ENCODE results near the gene GNAQ. TPM values are rescaled to one million over a fixed set of nuclear protein-coding genes. Genes with fewer than 3 reads are reported as not detected.

The GNAQ gene
- total and polyA plus RNA-seq, 10 donors, result 4.4 to 52.3 (median 31.2) TPM

DNA sequence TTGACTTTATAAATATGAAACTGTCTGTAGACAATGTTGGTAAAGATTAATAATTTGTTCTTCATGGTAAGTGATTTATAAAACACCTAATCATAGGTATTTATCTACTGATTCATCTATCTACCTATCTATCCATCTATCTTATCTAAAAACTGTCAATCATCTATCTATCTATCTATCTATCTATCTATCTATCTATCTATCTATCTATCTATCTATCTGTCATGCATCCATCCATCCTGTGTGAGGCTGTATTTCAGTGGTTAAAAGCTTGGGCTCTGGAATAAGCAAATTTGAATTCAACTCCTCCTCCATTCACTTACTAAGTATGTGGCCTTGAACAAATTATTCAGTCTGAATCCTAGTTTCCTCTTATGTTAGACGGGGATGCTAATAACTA lies 221.6 kb downstream of the GNAQ start:
- H3K36me3 ChIP-seq, result peaks cover 0 to 27% (median 0%) of the 10 kb centered on the region in 6 donors
- no peak overlapping the region for H3K4me3 ChIP-seq
- 72 to 86% (median 84%) methylated on average over 1 of the region's 1 CpG for WGBS, 5 donors
- intact Hi-C loops (cut with DNase I; ENCODE audit: low total_unique reads), result no loop called here
- TF ChIP-seq POLR2A (IDR thresholded peaks at IDR 0.05), result no peak
- no peak for TF ChIP-seq POLR2AphosphoS5 (IDR thresholded peaks at IDR 0.05)
- TF ChIP-seq, protein P1, sequence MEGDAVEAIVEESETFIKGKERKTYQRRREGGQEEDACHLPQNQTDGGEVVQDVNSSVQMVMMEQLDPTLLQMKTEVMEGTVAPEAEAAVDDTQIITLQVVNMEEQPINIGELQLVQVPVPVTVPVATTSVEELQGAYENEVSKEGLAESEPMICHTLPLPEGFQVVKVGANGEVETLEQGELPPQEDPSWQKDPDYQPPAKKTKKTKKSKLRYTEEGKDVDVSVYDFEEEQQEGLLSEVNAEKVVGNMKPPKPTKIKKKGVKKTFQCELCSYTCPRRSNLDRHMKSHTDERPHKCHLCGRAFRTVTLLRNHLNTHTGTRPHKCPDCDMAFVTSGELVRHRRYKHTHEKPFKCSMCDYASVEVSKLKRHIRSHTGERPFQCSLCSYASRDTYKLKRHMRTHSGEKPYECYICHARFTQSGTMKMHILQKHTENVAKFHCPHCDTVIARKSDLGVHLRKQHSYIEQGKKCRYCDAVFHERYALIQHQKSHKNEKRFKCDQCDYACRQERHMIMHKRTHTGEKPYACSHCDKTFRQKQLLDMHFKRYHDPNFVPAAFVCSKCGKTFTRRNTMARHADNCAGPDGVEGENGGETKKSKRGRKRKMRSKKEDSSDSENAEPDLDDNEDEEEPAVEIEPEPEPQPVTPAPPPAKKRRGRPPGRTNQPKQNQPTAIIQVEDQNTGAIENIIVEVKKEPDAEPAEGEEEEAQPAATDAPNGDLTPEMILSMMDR (IDR thresholded peaks at IDR 0.05 in 8 of 11, conservative IDR thresholded peaks at IDR 0.05 in 3 of 11), result no peak
- H3K9me3 ChIP-seq, result no peaks in the 10 kb centered on the region
- H3K4me1 ChIP-seq, result peaks cover 0 to 24% (median 0%) of the 10 kb centered on the region in 6 donors
- no peak for DNase-seq
- no peak overlapping the region for H3K27ac ChIP-seq
- H3K27me3 ChIP-seq (replicated peaks in 1 of 7), result no peaks in the 10 kb centered on the region

DNA sequence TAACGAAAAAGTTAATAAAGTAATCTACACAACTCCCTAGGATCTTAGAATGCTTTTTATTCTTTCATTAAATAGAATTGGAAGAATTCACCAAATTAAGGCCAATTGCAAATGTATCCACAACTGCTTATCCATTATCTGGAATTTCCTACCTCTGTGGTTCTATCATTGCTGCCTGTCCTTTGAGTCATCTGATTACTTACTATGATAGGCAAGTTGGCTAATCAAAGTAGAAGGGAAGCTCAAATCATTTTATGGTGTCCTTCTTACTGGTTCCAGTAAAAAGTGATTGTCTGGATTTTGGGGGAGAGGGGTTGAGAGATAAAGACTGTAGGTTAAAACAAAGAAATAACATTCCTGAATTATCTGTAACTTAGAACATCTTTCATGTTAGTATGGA lies 222.1 kb downstream of the GNAQ start:
- Histone ChIP-seq H3K27ac (no peak overlapping the region), H3K4me3 (no peak overlapping the region), H3K4me1 (peaks cover 0 to 24% (median 0%) of the 10 kb centered on the region in 6 donors), H3K36me3 (peaks cover 0 to 22% (median 0%) of the 10 kb centered on the region in 6 donors), H3K9me3 (no peaks in the 10 kb centered on the region), H3K27me3 (replicated peaks in 1 of 7) (no peaks in the 10 kb centered on the region)
- intact Hi-C loops (cut with DNase I; ENCODE audit: low total_unique reads), result no loop called here
- no peak for DNase-seq
- no peak for TF ChIP-seq POLR2AphosphoS5 (IDR thresholded peaks at IDR 0.05)
- TF ChIP-seq, protein P1 (IDR thresholded peaks at IDR 0.05 in 8 of 11, conservative IDR thresholded peaks at IDR 0.05 in 3 of 11), result no peak
- TF ChIP-seq POLR2A (IDR thresholded peaks at IDR 0.05), result no peak
- WGBS, 5 donors, result 95 to 100% (median 98%) methylated on average over 1 of the region's 1 CpG

DNA sequence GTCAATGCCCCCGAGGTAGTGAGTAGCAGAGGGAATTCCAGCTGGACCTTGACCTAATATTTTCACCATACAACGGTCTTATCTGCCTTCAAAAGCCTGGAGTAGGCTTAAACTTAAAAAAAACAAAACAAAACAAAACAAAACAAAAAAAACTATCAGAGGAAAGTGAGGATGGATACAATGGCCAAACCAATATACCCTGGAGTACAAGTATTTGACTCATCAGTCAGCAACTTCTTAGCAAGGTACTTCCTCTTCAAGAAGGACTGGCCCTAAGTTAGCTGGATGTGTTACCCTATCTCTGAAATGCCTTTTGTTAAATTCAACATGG lies 222.9 kb downstream of the GNAQ start:
- 73 to 93% (median 77%) methylated on average over 2 of the region's 2 CpGs for WGBS, 5 donors
- Histone ChIP-seq H3K9me3 (no peaks in the 10 kb centered on the region), H3K27ac (no peak overlapping the region), H3K4me1 (peaks cover 0 to 24% (median 0%) of the 10 kb centered on the region in 6 donors), H3K4me3 (no peak overlapping the region), H3K36me3 (peaks cover 0 to 16% (median 0%) of the 10 kb centered on the region in 6 donors), H3K27me3 (replicated peaks in 1 of 7) (no peaks in the 10 kb centered on the region)
- intact Hi-C loops (cut with DNase I; ENCODE audit: low total_unique reads), result no loop called here
- DNase-seq, result no peak
- TF ChIP-seq POLR2AphosphoS5 (IDR thresholded peaks at IDR 0.05) (no peak), POLR2A (IDR thresholded peaks at IDR 0.05) (no peak)
- TF ChIP-seq, protein P1 (IDR thresholded peaks at IDR 0.05 in 8 of 11, conservative IDR thresholded peaks at IDR 0.05 in 3 of 11), result no peak

DNA sequence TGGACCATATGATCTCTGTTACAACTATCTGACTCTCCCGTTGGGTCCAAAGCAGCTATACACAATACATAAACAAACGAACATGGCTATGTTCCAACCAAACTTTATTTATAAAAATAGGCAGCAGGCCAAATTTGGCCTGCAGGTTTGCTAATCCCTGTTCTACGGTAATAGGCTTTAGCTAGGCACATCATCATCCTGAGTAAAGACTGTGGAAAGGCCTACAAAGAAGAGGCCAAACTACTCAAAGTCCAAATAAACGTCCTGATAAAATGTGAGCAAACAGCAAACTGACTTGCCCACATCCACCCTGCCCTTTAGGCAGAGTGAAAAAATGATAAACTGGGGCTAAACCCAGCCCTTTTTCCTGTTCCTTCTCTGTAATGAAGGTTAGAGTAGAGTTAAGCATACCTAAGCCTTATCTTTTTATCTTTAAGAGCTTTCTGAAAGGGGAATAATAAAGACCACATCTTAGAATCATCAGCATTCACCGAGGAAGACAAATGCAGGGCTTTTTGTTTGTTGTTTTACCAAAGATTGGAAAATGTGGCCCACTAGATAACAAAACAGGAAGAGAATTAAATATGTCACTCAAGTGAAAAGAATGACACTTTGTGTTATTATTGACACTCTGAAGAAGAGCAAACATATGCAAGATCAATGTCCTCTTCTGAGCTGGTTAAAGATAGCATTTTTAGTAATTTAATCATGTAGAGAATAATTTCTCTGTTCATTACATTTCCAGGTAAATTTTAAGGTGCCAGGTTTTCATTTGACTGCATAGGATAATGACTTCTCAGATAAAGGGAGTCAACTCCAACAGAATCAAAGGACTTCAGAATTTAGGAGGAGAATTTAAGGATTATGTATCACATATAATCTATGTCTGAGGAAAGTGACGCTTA lies 223.5 kb downstream of the GNAQ start:
- Histone ChIP-seq H3K4me3 (no peak overlapping the region), H3K36me3 (peaks cover 0 to 10% (median 0%) of the 10 kb centered on the region in 6 donors), H3K27me3 (replicated peaks in 1 of 7) (no peaks in the 10 kb centered on the region), H3K9me3 (no peaks in the 10 kb centered on the region), H3K4me1 (peaks cover 0 to 27% (median 0%) of the 10 kb centered on the region in 6 donors), H3K27ac (peak overlapping the region in 3 of 8 donors; percentile 30 to 54 (median 37))
- 76 to 81% (median 79%) methylated on average over 6 of the region's 6 CpGs for WGBS, 5 donors
- TF ChIP-seq POLR2AphosphoS5 (IDR thresholded peaks at IDR 0.05) (no peak), POLR2A (IDR thresholded peaks at IDR 0.05) (no peak)
- TF ChIP-seq, protein P1 (IDR thresholded peaks at IDR 0.05 in 8 of 11, conservative IDR thresholded peaks at IDR 0.05 in 3 of 11), result no peak
- intact Hi-C loops (cut with DNase I; ENCODE audit: low total_unique reads), result no loop called here
- no peak for DNase-seq
